ENCODE data around the gene NPAS2.
A peak's percentile ranks its signal among the peaks of the same experiment; 100 is the strongest.

The NPAS2 gene

GRCh38 chr2:100940240-100940639 lies 120.3 kb downstream of the NPAS2 start:
- no peak for DNase-seq (ENCODE audit: low spot score)

- no peak for DNase-seq (ENCODE audit: low spot score)
These were observed 121.1 kb downstream of the NPAS2 start for GRCh38 chr2:100940766-100941645.

GRCh38 chr2:100941646-100942240 lies 121.8 kb downstream of the NPAS2 start:
- no peak for DNase-seq (ENCODE audit: low spot score)

GRCh38 chr2:100944617-100945432 lies 124.9 kb downstream of the NPAS2 start:
- no peak for DNase-seq (ENCODE audit: low spot score)

- no peak for DNase-seq (ENCODE audit: low spot score)
These were observed 125.4 kb downstream of the NPAS2 start for GRCh38 chr2:100945433-100945740.

- no peak for DNase-seq (ENCODE audit: low spot score)
These were observed 126.1 kb downstream of the NPAS2 start for GRCh38 chr2:100945930-100946607.

- no peak for DNase-seq (ENCODE audit: low spot score)
These were observed 129.2 kb downstream of the NPAS2 start for GRCh38 chr2:100948942-100949811.

GRCh38 chr2:100952512-100952911 lies 132.6 kb downstream of the NPAS2 start:
- DNase-seq (ENCODE audit: low spot score) = no peak

GRCh38 chr2:100953406-100954043 lies 133.6 kb downstream of the NPAS2 start:
- DNase-seq (ENCODE audit: low spot score) = no peak

- no peak for DNase-seq (ENCODE audit: low spot score)
These were observed 134.1 kb downstream of the NPAS2 start for GRCh38 chr2:100954044-100954420.

GRCh38 chr2:100955226-100955625 lies 135.3 kb downstream of the NPAS2 start:
- DNase-seq (ENCODE audit: low spot score) = no peak

- no peak for DNase-seq (ENCODE audit: low spot score)
These were observed 136.1 kb downstream of the NPAS2 start for GRCh38 chr2:100956081-100956480.

GRCh38 chr2:100957996-100958653 lies 138.2 kb downstream of the NPAS2 start:
- no peak for DNase-seq (ENCODE audit: low spot score)

GRCh38 chr2:100959225-100959880 lies 139.4 kb downstream of the NPAS2 start:
- DNase-seq (ENCODE audit: low spot score) = no peak

GRCh38 chr2:100960688-100961087 lies 140.7 kb downstream of the NPAS2 start:
- no peak for DNase-seq (ENCODE audit: low spot score)

- DNase-seq (ENCODE audit: low spot score) = no peak
These were observed 142.6 kb downstream of the NPAS2 start for GRCh38 chr2:100962366-100963025.

GRCh38 chr2:100963026-100963375 lies 143.1 kb downstream of the NPAS2 start:
- no peak for DNase-seq (ENCODE audit: low spot score)

GRCh38 chr2:100964222-100964621 lies 144.3 kb downstream of the NPAS2 start:
- peak; percentile 15 for DNase-seq (ENCODE audit: low spot score)

- DNase-seq (ENCODE audit: low spot score) = no peak
These were observed 144.8 kb downstream of the NPAS2 start for GRCh38 chr2:100964681-100965169.

Data from CD4-positive, alpha-beta T cell treated with Interleukin-6 at 100 ng/mL for 8 hours (primary cell).